ENCODE data around the gene MISP. TPM values are rescaled to one million over a fixed set of nuclear protein-coding genes. Genes with fewer than 3 reads are reported as not detected.

Gene MISP
- total and polyA plus RNA-seq, 2 of the 13 experiments (the other 11 are each of a cell fraction or from before 2014, with no cell fraction given): 0.67 to 1.3 TPM

GRCh38 chr19:789701-790060 lies 38.8 kb downstream of the MISP start (continued):
- TF ChIP-seq ZBTB14 (CRISPR knock-in tag; IDR thresholded peaks at IDR 0.05): peak; percentile 39; the same call in 1 of the 2 replicates
- TF ChIP-seq LCORL (IDR thresholded peaks at IDR 0.05): no peak
- TF ChIP-seq LCORL (CRISPR knock-in tag; IDR thresholded peaks at IDR 0.05): 0 out of 2 replicates have a peak, but pooled peaks have one; percentile 61
- TF ChIP-seq MXD4 (CRISPR knock-in tag; IDR thresholded peaks at IDR 0.05): no peak
- TF ChIP-seq BCL3 (CRISPR knock-in tag; IDR thresholded peaks at IDR 0.05): 0 out of 2 replicates have a peak, but pooled peaks have one; percentile 5
- TF ChIP-seq CEBPB (IDR thresholded peaks at IDR 0.05; ENCODE audit: borderline replicate concordance, low read depth, low read length): peak; percentile 53; the same call in 1 of the 2 replicates
- TF ChIP-seq ZNF264 (CRISPR knock-in tag; IDR thresholded peaks at IDR 0.05): 0 out of 2 replicates have a peak, but pooled peaks have one; percentile 18
- TF ChIP-seq PITX1 (CRISPR knock-in tag; IDR thresholded peaks at IDR 0.05): peak; percentile 35; the same call in 1 of the 2 replicates
- TF ChIP-seq ZNF232 (CRISPR knock-in tag; IDR thresholded peaks at IDR 0.05; ENCODE audit: borderline replicate concordance): 0 out of 2 replicates have a peak, but pooled peaks have one; percentile 55
- TF ChIP-seq TEAD3 (CRISPR knock-in tag; optimal IDR thresholded peaks at IDR 0.05; ENCODE audit: borderline replicate concordance): peak; percentile 15
- TF ChIP-seq NFE2 (CRISPR knock-in tag; IDR thresholded peaks at IDR 0.05): peak; percentile 80; the same call in 1 of the 2 replicates
- peak; percentile 30; the same call in 1 of the 2 replicates for TF ChIP-seq HIVEP1 (CRISPR knock-in tag; IDR thresholded peaks at IDR 0.05)
- TF ChIP-seq TFDP2 (CRISPR knock-in tag; IDR thresholded peaks at IDR 0.05): no peak
- TF ChIP-seq AHDC1 (CRISPR knock-in tag; IDR thresholded peaks at IDR 0.05; ENCODE audit: borderline replicate concordance): peak; percentile 22; the same call in 1 of the 2 replicates
- TF ChIP-seq HDAC1 (CRISPR knock-in tag; IDR thresholded peaks at IDR 0.05): peak; percentile 59; the same call in 1 of the 2 replicates
- TF ChIP-seq SNAPC2 (CRISPR knock-in tag; IDR thresholded peaks at IDR 0.05): no peak
- TF ChIP-seq PAXIP1 (CRISPR knock-in tag; conservative IDR thresholded peaks at IDR 0.05): peak; percentile 75
- no peak for TF ChIP-seq ZNF75D (CRISPR knock-in tag; IDR thresholded peaks at IDR 0.05; ENCODE audit: borderline replicate concordance)

Data from HepG2 (cell line).